Measurements from ENCODE around the gene MYL5.
A peak's percentile ranks its signal among the peaks of the same experiment; 100 is the strongest.

The MYL5 gene, protein sequence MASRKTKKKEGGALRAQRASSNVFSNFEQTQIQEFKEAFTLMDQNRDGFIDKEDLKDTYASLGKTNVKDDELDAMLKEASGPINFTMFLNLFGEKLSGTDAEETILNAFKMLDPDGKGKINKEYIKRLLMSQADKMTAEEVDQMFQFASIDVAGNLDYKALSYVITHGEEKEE

DNA sequence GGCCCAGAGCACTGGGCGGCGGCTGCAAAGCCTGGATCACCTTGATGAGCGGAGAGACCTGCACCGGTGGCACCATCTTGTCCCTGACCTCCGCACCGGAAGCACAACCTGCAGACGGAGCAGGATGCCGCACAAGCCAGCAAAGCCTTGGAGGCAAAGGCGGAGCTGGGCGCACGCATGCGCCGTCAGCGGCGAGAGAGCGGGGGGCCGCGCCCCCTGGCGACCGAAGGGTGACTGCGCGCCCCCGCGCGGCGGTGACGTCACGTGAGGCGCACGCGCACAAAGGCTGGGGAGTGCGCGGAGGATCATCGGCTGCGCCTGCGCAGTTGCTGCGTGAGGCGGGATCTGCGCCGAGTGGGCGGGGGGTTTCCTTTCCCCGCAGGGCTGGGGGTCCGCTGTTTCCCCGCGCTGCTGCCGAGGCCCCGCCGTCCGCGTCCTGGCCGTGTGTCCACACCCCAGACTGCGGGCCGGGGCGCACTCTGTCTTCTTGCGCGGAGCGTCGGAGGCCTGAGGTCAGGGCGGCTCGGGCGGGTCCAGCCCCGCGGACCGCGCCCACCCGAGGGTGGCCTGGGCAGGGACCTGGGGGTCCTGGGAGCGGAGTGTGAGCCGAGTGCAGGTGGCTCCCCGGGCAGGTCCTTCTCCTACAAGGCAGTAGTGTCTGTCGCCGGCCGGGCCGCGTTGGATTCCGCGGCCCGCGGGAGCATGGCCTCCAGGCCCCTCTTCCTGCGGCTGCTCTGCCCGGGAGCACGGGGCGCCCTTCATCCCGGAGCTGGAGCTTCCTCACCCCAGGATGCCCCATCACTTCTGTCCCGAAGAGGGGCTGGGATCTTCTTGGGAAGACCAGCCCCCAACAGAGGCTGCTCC, at the start of gene MYL5, which contains the start of gene ATP5ME:
MYL5 (plus strand) TSS at position 371 of the 864 bp plus-strand sequence. CDS start 3,485 bp downstream, outside the sequence.
ATP5ME (minus strand) TSS at position 105 of the 864 bp plus-strand sequence; CDS start at position 76, 29 bp downstream.
- H3K4me3 ChIP-seq (replicated peaks in 1 of 2; ENCODE audit: low read depth in 2 of 2, low read length in 2 of 2), result peak within 1 kb of the TSS; percentile 80 to 87
- peak; percentile 95 to 97 for DNase-seq (ENCODE audit: low read depth in 2 of 2)
- TF ChIP-seq, protein P1, sequence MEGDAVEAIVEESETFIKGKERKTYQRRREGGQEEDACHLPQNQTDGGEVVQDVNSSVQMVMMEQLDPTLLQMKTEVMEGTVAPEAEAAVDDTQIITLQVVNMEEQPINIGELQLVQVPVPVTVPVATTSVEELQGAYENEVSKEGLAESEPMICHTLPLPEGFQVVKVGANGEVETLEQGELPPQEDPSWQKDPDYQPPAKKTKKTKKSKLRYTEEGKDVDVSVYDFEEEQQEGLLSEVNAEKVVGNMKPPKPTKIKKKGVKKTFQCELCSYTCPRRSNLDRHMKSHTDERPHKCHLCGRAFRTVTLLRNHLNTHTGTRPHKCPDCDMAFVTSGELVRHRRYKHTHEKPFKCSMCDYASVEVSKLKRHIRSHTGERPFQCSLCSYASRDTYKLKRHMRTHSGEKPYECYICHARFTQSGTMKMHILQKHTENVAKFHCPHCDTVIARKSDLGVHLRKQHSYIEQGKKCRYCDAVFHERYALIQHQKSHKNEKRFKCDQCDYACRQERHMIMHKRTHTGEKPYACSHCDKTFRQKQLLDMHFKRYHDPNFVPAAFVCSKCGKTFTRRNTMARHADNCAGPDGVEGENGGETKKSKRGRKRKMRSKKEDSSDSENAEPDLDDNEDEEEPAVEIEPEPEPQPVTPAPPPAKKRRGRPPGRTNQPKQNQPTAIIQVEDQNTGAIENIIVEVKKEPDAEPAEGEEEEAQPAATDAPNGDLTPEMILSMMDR (IDR thresholded peaks at IDR 0.05; ENCODE audit: low read depth, low read length), result peak; percentile 49

DNA sequence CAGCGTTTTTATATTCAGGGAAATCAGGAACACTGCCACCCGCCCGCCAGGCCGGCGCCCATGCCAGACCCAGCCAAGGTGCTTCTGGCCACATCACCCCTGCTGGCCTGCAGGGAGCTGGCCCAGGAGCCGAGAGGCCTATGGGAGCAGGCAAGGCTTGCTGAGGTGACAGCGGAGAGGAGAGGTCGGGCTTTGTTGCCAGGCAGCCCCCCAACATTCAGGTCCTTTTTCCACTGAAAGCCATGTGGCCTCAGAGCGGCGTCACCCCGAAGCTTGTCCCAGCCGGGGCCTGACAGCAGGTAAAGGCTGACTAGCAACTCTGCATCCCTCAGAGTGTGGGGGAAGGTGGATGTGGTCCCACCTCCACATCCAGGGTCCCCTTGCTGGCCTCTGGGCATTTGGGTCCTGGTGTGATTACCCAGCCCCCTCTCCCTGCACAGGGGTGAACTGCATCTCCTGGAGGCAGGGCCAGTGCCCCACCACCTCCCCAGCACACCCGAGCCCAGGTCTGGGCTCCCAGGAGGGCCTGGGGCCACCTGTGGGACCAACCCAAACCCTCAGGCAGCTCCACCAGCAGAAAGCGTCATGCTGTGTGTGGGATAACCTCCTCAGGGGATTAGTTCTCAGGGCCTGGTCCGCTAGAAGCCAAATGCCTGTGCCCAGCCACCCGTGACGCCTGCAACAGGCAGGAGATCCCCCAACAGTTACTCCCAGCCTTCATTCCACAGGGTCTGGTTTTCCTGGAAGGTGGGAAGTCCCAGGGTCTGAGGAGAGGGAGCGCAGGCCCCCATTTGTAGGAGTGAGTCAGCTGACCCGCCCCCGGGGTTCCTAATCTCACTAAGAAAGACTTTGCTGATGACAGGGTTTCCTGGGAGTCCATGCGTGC, 49.4 kb upstream of the MYL5 start, which contains the start of gene PDE6B:
PDE6B (plus strand) TSS at position 869 of the 886 bp plus-strand sequence. CDS start 54 bp downstream, outside the sequence.
- no peak within 1 kb of the TSS for H3K4me3 ChIP-seq (replicated peaks in 1 of 2; ENCODE audit: low read depth in 2 of 2, low read length in 2 of 2)
- no peak for DNase-seq (ENCODE audit: low read depth in 2 of 2)
- TF ChIP-seq, protein P1 (IDR thresholded peaks at IDR 0.05; ENCODE audit: low read depth, low read length), result no peak

DNA sequence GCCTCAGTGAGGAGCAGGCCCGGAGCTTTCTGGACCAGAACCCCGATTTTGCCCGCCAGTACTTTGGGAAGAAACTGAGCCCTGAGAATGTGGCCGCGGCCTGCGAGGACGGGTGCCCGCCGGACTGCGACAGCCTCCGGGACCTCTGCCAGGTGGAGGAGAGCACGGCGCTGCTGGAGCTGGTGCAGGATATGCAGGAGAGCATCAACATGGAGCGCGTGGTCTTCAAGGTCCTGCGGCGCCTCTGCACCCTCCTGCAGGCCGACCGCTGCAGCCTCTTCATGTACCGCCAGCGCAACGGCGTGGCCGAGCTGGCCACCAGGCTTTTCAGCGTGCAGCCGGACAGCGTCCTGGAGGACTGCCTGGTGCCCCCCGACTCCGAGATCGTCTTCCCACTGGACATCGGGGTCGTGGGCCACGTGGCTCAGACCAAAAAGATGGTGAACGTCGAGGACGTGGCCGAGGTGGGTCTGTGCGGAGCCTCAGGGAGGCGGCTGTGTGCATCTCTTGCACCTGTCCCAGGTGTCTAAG, 48.6 kb upstream of the MYL5 start:
- DNase-seq (ENCODE audit: low read depth in 2 of 2), result no peak
- TF ChIP-seq, protein P1 (IDR thresholded peaks at IDR 0.05; ENCODE audit: low read depth, low read length), result no peak
- H3K4me3 ChIP-seq (replicated peaks in 1 of 2; ENCODE audit: low read depth in 2 of 2, low read length in 2 of 2), result no peak overlapping the region

DNA sequence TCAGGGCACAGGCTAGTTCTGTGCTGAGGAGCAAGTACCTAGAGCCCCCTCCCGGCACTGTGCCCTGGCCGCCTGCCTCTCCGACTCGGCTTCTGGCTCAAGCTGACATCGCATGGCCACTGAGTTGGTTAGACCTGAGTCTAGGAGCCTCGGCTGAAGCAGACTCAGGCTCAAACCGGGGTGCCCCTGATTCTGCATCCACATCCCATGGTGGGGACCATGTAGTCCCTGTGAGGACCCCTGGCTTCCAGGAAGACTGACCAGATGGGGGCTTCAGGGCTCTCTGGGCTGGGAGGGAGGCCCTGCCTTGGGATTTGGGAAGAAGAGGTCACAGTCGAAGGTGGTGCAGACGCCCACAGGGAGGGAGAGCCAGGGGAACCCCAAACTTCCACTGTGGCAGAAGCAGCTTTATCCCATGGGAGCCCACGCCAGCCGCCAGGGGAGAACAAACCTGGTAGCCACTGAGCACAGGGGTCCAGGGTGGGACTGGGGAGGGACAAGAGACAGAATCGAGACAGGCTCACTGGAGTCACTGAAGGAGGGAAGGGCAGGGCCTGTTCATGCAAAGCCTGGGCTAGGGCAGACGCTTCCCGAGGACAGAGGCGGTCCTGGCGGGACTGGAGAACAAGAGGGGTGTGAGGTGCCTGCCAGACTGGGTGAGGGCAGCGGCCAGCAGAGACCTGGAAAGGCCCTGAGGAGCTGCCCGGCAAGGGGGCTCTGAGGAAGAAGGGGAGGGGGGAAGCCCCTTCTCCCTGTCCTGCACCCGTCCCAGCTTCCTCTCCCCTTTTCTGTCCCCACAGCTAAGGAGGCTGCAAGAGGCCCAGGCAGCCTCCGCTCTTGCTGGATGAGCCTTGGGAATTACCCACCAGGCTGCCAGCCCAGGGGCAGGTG, 47.9 kb upstream of the MYL5 start:
- TF ChIP-seq, protein P1 (IDR thresholded peaks at IDR 0.05; ENCODE audit: low read depth, low read length), result no peak
- DNase-seq (ENCODE audit: low read depth in 2 of 2), result no peak
- H3K4me3 ChIP-seq (replicated peaks in 1 of 2; ENCODE audit: low read depth in 2 of 2, low read length in 2 of 2), result no peak overlapping the region

DNA sequence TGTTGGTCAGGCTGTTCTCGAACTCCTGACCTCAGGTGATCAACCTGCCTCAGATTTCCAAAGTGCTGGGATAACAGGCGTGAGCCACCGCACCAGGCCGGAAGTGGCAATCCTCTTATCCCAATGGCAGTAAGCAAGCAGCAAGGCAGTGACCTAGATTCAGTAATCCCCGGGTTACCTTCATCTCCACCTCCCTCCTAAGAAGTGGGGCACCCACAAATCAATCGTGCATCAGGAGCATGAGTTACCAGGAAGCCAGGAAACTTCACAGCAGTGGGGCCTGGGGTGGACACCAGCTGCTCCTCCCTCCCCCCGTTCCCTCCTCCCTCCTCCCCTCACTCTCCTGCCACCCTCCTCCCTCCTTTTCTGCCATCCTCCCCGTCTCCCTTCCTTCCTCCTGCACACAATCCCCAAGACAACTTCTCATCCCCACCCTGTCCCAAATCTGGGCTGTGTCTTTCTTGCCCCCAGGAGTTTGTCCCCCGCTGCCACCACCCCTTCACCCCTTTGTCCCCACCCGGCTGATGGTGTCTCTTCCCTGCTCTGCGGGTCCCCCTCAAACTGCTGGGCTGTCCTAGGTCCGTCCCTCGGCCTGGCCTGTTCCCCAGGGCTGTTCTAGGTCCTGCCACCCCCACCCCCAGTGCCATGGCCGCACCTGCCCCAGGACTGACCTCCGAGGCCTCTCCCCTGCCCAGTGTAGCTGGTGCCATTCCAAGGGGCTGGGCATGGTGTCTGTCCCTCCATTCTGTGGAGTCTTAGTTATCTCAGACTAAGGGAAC, 46.8 kb upstream of the MYL5 start:
- no peak for DNase-seq (ENCODE audit: low read depth in 2 of 2)
- TF ChIP-seq, protein P1 (IDR thresholded peaks at IDR 0.05; ENCODE audit: low read depth, low read length), result no peak
- H3K4me3 ChIP-seq (replicated peaks in 1 of 2; ENCODE audit: low read depth in 2 of 2, low read length in 2 of 2), result no peak overlapping the region
